Parathyroid adenoma (tissue), 2 donors: ENCODE data around the gene MAGI1.

Source experiments
- H2AFZ ChIP-seq: fragments of 300-600 bp; sonication (generic); one replicate; pipeline ENCODE4 v1.7.0; 2017; ENCODE audit warnings: antibody characterized with exemption, mild to moderate bottlenecking
- H3K27ac ChIP-seq: fragments of 300-600 bp; sonication (generic); one replicate; pipeline ENCODE4 v1.7.0; 2017
- H3K27me3 ChIP-seq: fragments of 300-600 bp; sonication (generic); one replicate; pipeline ENCODE4 v1.7.0; 2017; ENCODE audit warnings: low read length; ENCODE audit not compliant: control insufficient read depth, insufficient read depth
- H3K36me3 ChIP-seq: fragments of 300-600 bp; sonication (generic); one replicate; pipeline ENCODE4 v1.7.0; 2017; ENCODE audit warnings: low read length; ENCODE audit not compliant: control insufficient read depth, insufficient read depth
- H3K4me1 ChIP-seq: fragments of 300-600 bp; sonication (generic); one replicate; pipeline ENCODE4 v1.7.0; 2017; ENCODE audit warnings: control low read depth
- H3K4me2 ChIP-seq: fragments of 300-600 bp; sonication (generic); one replicate; pipeline ENCODE4 v1.7.0; 2017; ENCODE audit warnings: low read length
- H3K4me3 ChIP-seq: fragments of 300-600 bp; sonication (generic); one replicate; pipeline ENCODE4 v1.7.0; 2017; ENCODE audit warnings: low read depth, low read length
- H3K79me2 ChIP-seq: fragments of 300-600 bp; sonication (generic); one replicate; pipeline ENCODE4 v1.7.0; 2017; ENCODE audit warnings: control low read depth
- H3K9ac ChIP-seq: fragments of 300-600 bp; sonication (generic); one replicate; pipeline ENCODE4 v1.7.0; 2017; ENCODE audit warnings: mild to moderate bottlenecking
- H3K9me3 ChIP-seq: fragments of 300-600 bp; sonication (generic); one replicate; pipeline ENCODE4 v1.7.0; 2017; ENCODE audit warnings: low read length; ENCODE audit not compliant: control insufficient read depth
- CTCF ChIP-seq: fragments of 300-600 bp; sonication (generic); IDR thresholded peaks from one replicate; pipeline ENCODE4 v1.7.0; 2017; ENCODE audit warnings: antibody characterized with exemption, mild to moderate bottlenecking
- donor health status: primary hyperparathyroidism.

The MAGI1 gene

GRCh38 chr3:65328148-65328547, 710.6 kb downstream of the MAGI1 start:
- Histone ChIP-seq H3K79me2 (no peaks in the 10 kb centered on the region), H3K27me3 (no peaks in the 10 kb centered on the region), H3K36me3 (no peaks in the 10 kb centered on the region), H3K9me3 (no peaks in the 10 kb centered on the region), H3K4me1 (peaks cover 14% of the 10 kb centered on the region), H3K4me2 (no peak overlapping the region), H3K27ac (no peak overlapping the region), H3K9ac (no peak overlapping the region), H3K4me3 (no peak overlapping the region), H2AFZ (no peak overlapping the region)
- no peak for TF ChIP-seq CTCF

- Histone ChIP-seq H3K4me1 (peaks cover 12% of the 10 kb centered on the region), H3K9ac (no peak overlapping the region), H3K27me3 (no peaks in the 10 kb centered on the region), H3K27ac (no peak overlapping the region), H3K4me3 (no peak overlapping the region), H3K79me2 (no peaks in the 10 kb centered on the region), H3K36me3 (no peaks in the 10 kb centered on the region), H2AFZ (no peak overlapping the region), H3K9me3 (no peaks in the 10 kb centered on the region), H3K4me2 (no peak overlapping the region)
- TF ChIP-seq CTCF, result no peak
These were observed 712.1 kb downstream of the MAGI1 start for GRCh38 chr3:65326574-65326973.

- TF ChIP-seq CTCF, result no peak
- Histone ChIP-seq H3K9ac (no peak overlapping the region), H3K9me3 (no peaks in the 10 kb centered on the region), H3K4me1 (peaks cover 3% of the 10 kb centered on the region), H3K4me3 (no peak overlapping the region), H3K36me3 (no peaks in the 10 kb centered on the region), H2AFZ (no peak overlapping the region), H3K27ac (no peak overlapping the region), H3K4me2 (no peak overlapping the region), H3K79me2 (no peaks in the 10 kb centered on the region), H3K27me3 (no peaks in the 10 kb centered on the region)
These were observed 715.8 kb downstream of the MAGI1 start for GRCh38 chr3:65322910-65323309.

- Histone ChIP-seq H3K4me3 (no peak overlapping the region), H3K9ac (no peak overlapping the region)
- TF ChIP-seq CTCF, result no peak
These were observed 720.5 kb downstream of the MAGI1 start for GRCh38 chr3:65318231-65318630.

GRCh38 chr3:65314916-65315315, 723.8 kb downstream of the MAGI1 start:
- no peak overlapping the region for H3K27ac ChIP-seq
- no peak overlapping the region for H3K4me3 ChIP-seq
- H3K79me2 ChIP-seq, result no peaks in the 10 kb centered on the region
- H3K9ac ChIP-seq, result no peak overlapping the region
- H2AFZ ChIP-seq, result no peak overlapping the region
- TF ChIP-seq CTCF, result no peak
- H3K36me3 ChIP-seq, result no peaks in the 10 kb centered on the region
- no peaks in the 10 kb centered on the region for H3K27me3 ChIP-seq
- no peaks in the 10 kb centered on the region for H3K9me3 ChIP-seq
- no peaks in the 10 kb centered on the region for H3K4me1 ChIP-seq
- H3K4me2 ChIP-seq, result no peak overlapping the region

More at GRCh38 chr3:65318231-65318630, 720.5 kb downstream of the MAGI1 start:
- H3K9me3 ChIP-seq, result no peaks in the 10 kb centered on the region
- H2AFZ ChIP-seq, result no peak overlapping the region
- H3K4me2 ChIP-seq, result no peak overlapping the region
- no peaks in the 10 kb centered on the region for H3K4me1 ChIP-seq
- H3K79me2 ChIP-seq, result no peaks in the 10 kb centered on the region
- no peaks in the 10 kb centered on the region for H3K36me3 ChIP-seq
- H3K27me3 ChIP-seq, result no peaks in the 10 kb centered on the region
- no peak overlapping the region for H3K27ac ChIP-seq
